Mesenchymal stem cell (in vitro differentiated cells and primary cell): ENCODE results near the gene GET3.

Experiments
- DNase-seq: peaks from one replicate; pipeline ENCODE4 v3.0.0-alpha.2; 2013
- H2AFZ ChIP-seq: one replicate; pipeline ENCODE4 v1.6.1; 2013; ENCODE audit warnings: low read depth, mild to moderate bottlenecking, control low read depth, inconsistent platforms, low read length, moderate library complexity
- H2AK5ac ChIP-seq: 2 replicates; pipeline ENCODE4 v1.6.1; 2013; ENCODE audit warnings: low read length, moderate library complexity, mild to moderate bottlenecking, inconsistent platforms; ENCODE audit not compliant: severe bottlenecking
- H2BK120ac ChIP-seq: one replicate; pipeline ENCODE4 v1.6.1; 2013; ENCODE audit warnings: low read depth, mild to moderate bottlenecking, inconsistent platforms, low read length, moderate library complexity
- H2BK12ac ChIP-seq, 2 experiments: one replicate each; pipeline ENCODE4 v1.6.1; 2013; ENCODE audit warnings: inconsistent platforms in 2 of 2, low read length in 2 of 2, mild to moderate bottlenecking in 2 of 2, moderate library complexity in 2 of 2, control low read depth in 1 of 2
- H2BK15ac ChIP-seq: one replicate; pipeline ENCODE4 v1.6.1; 2013; ENCODE audit warnings: mild to moderate bottlenecking, low read depth, inconsistent platforms; ENCODE audit not compliant: poor library complexity, severe bottlenecking
- H2BK5ac ChIP-seq: 2 replicates; pipeline ENCODE4 v1.6.1; 2013; ENCODE audit warnings: low read depth, mild to moderate bottlenecking, low read length, control low read depth, inconsistent platforms; ENCODE audit not compliant: poor library complexity, severe bottlenecking
- H3K14ac ChIP-seq, 2 experiments: one replicate each; pipeline ENCODE4 v1.6.1; 2013; ENCODE audit warnings: inconsistent platforms in 2 of 2, low read length in 2 of 2, control low read depth in 1 of 2, mild to moderate bottlenecking in 1 of 2, moderate library complexity in 1 of 2
- H3K18ac ChIP-seq, 2 experiments: one replicate each; pipeline ENCODE4 v1.6.1; 2013; ENCODE audit warnings: inconsistent platforms in 2 of 2, low read length in 2 of 2, control low read depth in 1 of 2, low read depth in 1 of 2, mild to moderate bottlenecking in 1 of 2
- H3K23ac ChIP-seq, 2 experiments: one replicate each; pipeline ENCODE4 v1.6.1; 2013; ENCODE audit warnings: inconsistent platforms in 2 of 2, low read length in 2 of 2, mild to moderate bottlenecking in 2 of 2, moderate library complexity in 2 of 2, control low read depth in 1 of 2
- H3K27ac ChIP-seq: 2 replicates; pipeline ENCODE4 v1.5.1; 2013; ENCODE audit warnings: mild to moderate bottlenecking, moderate library complexity, low read length, control low read depth, inconsistent platforms; ENCODE audit not compliant: poor library complexity, severe bottlenecking
- H3K27me3 ChIP-seq, 2 experiments: 2 replicates each; pipeline versions ENCODE4 v1.6.1 to v1.7.0; 2013; ENCODE audit warnings: low read length in 2 of 2, mild to moderate bottlenecking in 2 of 2, moderate library complexity in 2 of 2, control low read depth in 1 of 2, inconsistent platforms in 1 of 2; ENCODE audit not compliant: control insufficient read depth in 1 of 2, insufficient read depth in 1 of 2
- H3K36me3 ChIP-seq, 2 experiments: 2 replicates each; pipeline versions ENCODE4 v1.6.1 to v1.7.0; 2013; ENCODE audit warnings: low read length in 2 of 2, control low read depth in 1 of 2, inconsistent platforms in 1 of 2, low read depth in 1 of 2, mild to moderate bottlenecking in 1 of 2; ENCODE audit not compliant: insufficient read depth in 2 of 2, control insufficient read depth in 1 of 2
- H3K4ac ChIP-seq, 2 experiments: one replicate each; pipeline ENCODE4 v1.6.1; 2013; ENCODE audit warnings: inconsistent platforms in 2 of 2, low read length in 2 of 2, mild to moderate bottlenecking in 2 of 2, moderate library complexity in 2 of 2, control low read depth in 1 of 2, low read depth in 1 of 2
- H3K4me1 ChIP-seq: 2 replicates; pipeline ENCODE4 v1.6.1; 2013; ENCODE audit warnings: low read depth, low read length, control low read depth; ENCODE audit not compliant: control insufficient read depth, insufficient read depth
- H3K4me2 ChIP-seq: 2 replicates; pipeline ENCODE4 v1.6.1; 2013; ENCODE audit warnings: low read length, mild to moderate bottlenecking, inconsistent platforms; ENCODE audit not compliant: poor library complexity, severe bottlenecking
- H3K4me3 ChIP-seq, 2 experiments: 2 replicates each; pipeline versions ENCODE4 v1.5.1 to v1.7.0; 2013; ENCODE audit warnings: low read length in 2 of 2, mild to moderate bottlenecking in 2 of 2, control low read depth in 1 of 2, low read depth in 1 of 2; ENCODE audit not compliant: insufficient read depth in 1 of 2
- H3K79me1 ChIP-seq: replicated peaks from 2 replicates; pipeline ENCODE4 v1.6.1; 2013; ENCODE audit warnings: mild to moderate bottlenecking, control low read depth, low read length, inconsistent platforms; ENCODE audit not compliant: poor library complexity, severe bottlenecking
- H3K9ac ChIP-seq: 2 replicates; pipeline ENCODE4 v1.7.0; 2013; ENCODE audit warnings: mild to moderate bottlenecking, low read length, moderate library complexity
- H3K9me3 ChIP-seq: 2 replicates; pipeline ENCODE4 v1.7.0; 2013; ENCODE audit warnings: mild to moderate bottlenecking, low read length; ENCODE audit not compliant: control insufficient read depth
- H4K8ac ChIP-seq: one replicate; pipeline ENCODE4 v1.6.1; 2013; ENCODE audit warnings: inconsistent platforms, mild to moderate bottlenecking, low read length, moderate library complexity
- H4K91ac ChIP-seq: one replicate; pipeline ENCODE4 v1.6.1; 2013; ENCODE audit warnings: mild to moderate bottlenecking, low read length, inconsistent platforms
- WGBS: methylation state at CpG from one replicate; pipeline ENCODE4 v1.1.7; 2013; ENCODE audit warnings: mixed read lengths; 5-methylcytosine and 5-hydroxymethylcytosine counted together

The GET3 gene

GRCh38 chr19:12785431-12786031 lies 48.2 kb downstream of the GET3 start:
- Histone ChIP-seq H3K36me3 (no peaks in the 10 kb centered on the region), H2AK5ac (peak overlapping the region; percentile 84), H2BK5ac (no peak overlapping the region), H3K18ac (peak overlapping the region; percentile 89 to 91), H3K4me2 (no peak overlapping the region), H3K79me1 (peaks cover 1% of the 10 kb centered on the region), H3K9ac (peak overlapping the region; percentile 40), H3K4me3 (no peak overlapping the region), H3K4ac (peak overlapping the region; percentile 85 to 95), H3K27ac (peak overlapping the region; percentile 13), H2BK120ac (peak overlapping the region; percentile 88), H3K4me1 (peaks cover 54% of the 10 kb centered on the region), H3K9me3 (no peaks in the 10 kb centered on the region), H3K23ac (no peak overlapping the region), H2AFZ (no peak overlapping the region), H2BK15ac (peak overlapping the region; percentile 95), H4K8ac (peak overlapping the region; percentile 83), H3K14ac (peak overlapping the region in 1 of 2 experiments; percentile 56), H4K91ac (peak overlapping the region; percentile 90), H2BK12ac (peak overlapping the region; percentile 12 to 95), H3K27me3 (no peaks in the 10 kb centered on the region)
- no peak for DNase-seq
- WGBS: 85% methylated on average over 4 of the region's 4 CpGs

- H2BK12ac ChIP-seq: peak overlapping the region; percentile 12 to 95
- 78% methylated on average over 18 of the region's 18 CpGs for WGBS
- peak overlapping the region; percentile 80 for H4K8ac ChIP-seq
- no peak overlapping the region for H3K4me3 ChIP-seq
- peak overlapping the region; percentile 85 to 95 for H3K4ac ChIP-seq
- no peaks in the 10 kb centered on the region for H3K27me3 ChIP-seq
- peak overlapping the region; percentile 95 for H2BK15ac ChIP-seq
- H4K91ac ChIP-seq: peak overlapping the region; percentile 90
- no peak overlapping the region for H3K14ac ChIP-seq
- H3K27ac ChIP-seq: peak overlapping the region; percentile 13
- H3K36me3 ChIP-seq: no peaks in the 10 kb centered on the region
- H3K4me2 ChIP-seq: no peak overlapping the region
- DNase-seq: peak; percentile 42
- no peak overlapping the region for H3K23ac ChIP-seq
- H3K4me1 ChIP-seq: peaks cover 60% of the 10 kb centered on the region
- peak overlapping the region; percentile 88 for H2BK120ac ChIP-seq
- H2BK5ac ChIP-seq: peak overlapping the region; percentile 66
- peaks cover 1% of the 10 kb centered on the region for H3K79me1 ChIP-seq
- H3K18ac ChIP-seq: peak overlapping the region; percentile 89 to 91
- H2AFZ ChIP-seq: no peak overlapping the region
- peak overlapping the region; percentile 63 for H2AK5ac ChIP-seq
- H3K9me3 ChIP-seq: no peaks in the 10 kb centered on the region
- peak overlapping the region; percentile 40 for H3K9ac ChIP-seq
Measured at GRCh38 chr19:12786141-12786870, 49.0 kb downstream of the GET3 start.

GRCh38 chr19:12786952-12787351 lies 49.7 kb downstream of the GET3 start:
- Histone ChIP-seq H3K79me1 (peaks cover 1% of the 10 kb centered on the region), H3K23ac (no peak overlapping the region), H4K91ac (peak overlapping the region; percentile 34), H3K27ac (no peak overlapping the region), H2AK5ac (peak overlapping the region; percentile 6), H3K4ac (no peak overlapping the region), H3K14ac (no peak overlapping the region), H3K4me1 (peaks cover 60% of the 10 kb centered on the region), H3K18ac (peak overlapping the region; percentile 44 to 79), H3K4me3 (no peak overlapping the region), H2BK15ac (peak overlapping the region; percentile 95), H2AFZ (no peak overlapping the region), H2BK5ac (no peak overlapping the region), H3K36me3 (no peaks in the 10 kb centered on the region), H3K27me3 (no peaks in the 10 kb centered on the region), H4K8ac (no peak overlapping the region), H2BK120ac (peak overlapping the region; percentile 36), H2BK12ac (peak overlapping the region in 1 of 2 experiments; percentile 47), H3K9me3 (no peaks in the 10 kb centered on the region), H3K4me2 (no peak overlapping the region), H3K9ac (peak overlapping the region; percentile 36)
- 93% methylated on average over 3 of the region's 3 CpGs for WGBS
- no peak for DNase-seq

- Histone ChIP-seq H3K23ac (no peak overlapping the region), H3K18ac (no peak overlapping the region), H3K9me3 (no peaks in the 10 kb centered on the region), H3K4ac (no peak overlapping the region), H3K4me2 (no peak overlapping the region), H3K79me1 (no peaks in the 10 kb centered on the region), H4K8ac (no peak overlapping the region), H2AK5ac (no peak overlapping the region), H2BK12ac (no peak overlapping the region), H2BK15ac (no peak overlapping the region), H4K91ac (no peak overlapping the region), H2BK120ac (peak overlapping the region; percentile 36), H3K27ac (no peak overlapping the region), H3K4me1 (peaks cover 55% of the 10 kb centered on the region), H3K9ac (no peak overlapping the region), H3K4me3 (no peak overlapping the region), H3K27me3 (no peaks in the 10 kb centered on the region), H2BK5ac (no peak overlapping the region), H2AFZ (no peak overlapping the region), H3K36me3 (peaks cover 0 to 3% of the 10 kb centered on the region in 2 experiments), H3K14ac (no peak overlapping the region)
- WGBS: 90% methylated on average over 6 of the region's 10 CpGs
- DNase-seq: no peak
Measured at GRCh38 chr19:12787458-12787857, 50.2 kb downstream of the GET3 start.
